Panc1 (cell line): Measurements from ENCODE around the gene GDF7. TPM values are rescaled to one million over a fixed set of nuclear protein-coding genes. Genes with fewer than 3 reads are reported as not detected.

Experiments
- ATAC-seq: fragments of 200-7000 bp; cut with Tn5 transposase; 2 replicates; pipeline ENCODE4 v1.9.1; 2020; ENCODE audit warnings: mild to moderate bottlenecking, moderate library complexity
- BruUV-seq: library from RNA; stranded (reverse); fragments of 400-500 nt; replicated peaks from 2 replicates; lab custom pipeline; 2021; lab: Mats Ljungman, UMichigan
- CTCF ChIA-PET: fragments of 300-600 bp; sonication (Branson Sonifier 250); formaldehyde crosslinking; loops from one replicate; lab custom pipeline; 2022; ENCODE audit warnings: antibody characterized with exemption; lab: Charles Lee
- POLR2A ChIA-PET: fragments of 300-600 bp; sonication (Branson Sonifier 250); formaldehyde crosslinking; loops from one replicate; lab custom pipeline; 2022; ENCODE audit warnings: antibody characterized with exemption; lab: Charles Lee
- DNase-seq: peaks from one replicate; pipeline ENCODE4 v3.0.0-alpha.2; 2010; ENCODE audit warnings: low read depth, low spot score
- H3K27ac ChIP-seq: 2 replicates; pipeline ENCODE4 v1.5.1; 2011; ENCODE audit warnings: mild to moderate bottlenecking, low read length, inconsistent platforms
- H3K27me3 ChIP-seq: fragments of 200-500 bp; sonication (Bioruptor generic); 2 replicates; pipeline ENCODE4 v1.6.0; 2014; ENCODE audit warnings: low read length, inconsistent platforms; ENCODE audit not compliant: control insufficient read depth, insufficient read depth
- H3K36me3 ChIP-seq: fragments of 200-500 bp; sonication (Bioruptor generic); 2 replicates; pipeline ENCODE4 v1.5.1; 2014; ENCODE audit warnings: inconsistent platforms, mild to moderate bottlenecking, low read length, moderate library complexity; ENCODE audit not compliant: control insufficient read depth, insufficient read depth
- H3K4me1 ChIP-seq: 2 replicates; pipeline ENCODE4 v1.5.1; 2011; ENCODE audit warnings: inconsistent platforms, mild to moderate bottlenecking, low read length, moderate library complexity; ENCODE audit not compliant: control insufficient read depth, insufficient read depth
- H3K4me3 ChIP-seq, 2 experiments: 2 replicates each; pipeline ENCODE4 v1.5.1; 2011 to 2012; ENCODE audit warnings: low read depth in 2 of 2, low read length in 2 of 2, mild to moderate bottlenecking in 2 of 2, inconsistent platforms in 1 of 2, moderate library complexity in 1 of 2
- H3K9me3 ChIP-seq: fragments of 200-500 bp; sonication (Bioruptor generic); 2 replicates; pipeline ENCODE4 v1.5.1; 2014; ENCODE audit warnings: low read depth, mild to moderate bottlenecking, inconsistent platforms, low read length, moderate library complexity; ENCODE audit not compliant: control insufficient read depth, insufficient read depth
- POLR2AphosphoS5 ChIP-seq: IDR thresholded peaks from 2 replicates; pipeline ENCODE4 v1.6.1; 2012; ENCODE audit warnings: mild to moderate bottlenecking, low read depth, low read length, moderate library complexity
- SIN3A ChIP-seq: IDR thresholded peaks from 2 replicates; pipeline ENCODE4 v1.6.1; 2012; ENCODE audit warnings: low read depth, mild to moderate bottlenecking, low read length, moderate library complexity, borderline replicate concordance; ENCODE audit not compliant: insufficient read depth
- TCF7L2 ChIP-seq: IDR thresholded peaks from 2 replicates; pipeline ENCODE4 v1.6.1; 2011; ENCODE audit warnings: mild to moderate bottlenecking, low read depth, low read length, inconsistent platforms
- in situ Hi-C: cut with HindIII; loops from 2 replicates; pipeline ENCODE4 v1.10.0; 2016; ENCODE audit warnings: low sequenced_read_pairs, low pct_unique_long_range_greater_than_20kb
- intact Hi-C: fragments of 100-400 bp; cut with micrococcal nuclease; formaldehyde crosslinking; loops from one replicate; pipeline ENCODE4 v1.10.0; 2022; ENCODE audit not compliant: unreplicated experiment
- total RNA-seq: library from RNA; stranded (reverse); gene quantifications from one replicate; pipeline ENCODE4 v1.2.1, GENCODE V29; 2021; ENCODE audit not compliant: unreplicated experiment
- TF ChIP-seq, protein P1 (sequence below): fragments of 450-650 bp; IDR thresholded peaks from 2 replicates; pipeline ENCODE4 v1.5.1; 2017; ENCODE audit warnings: mild to moderate bottlenecking
- TF ChIP-seq, protein P2 (sequence below), 2 experiments: IDR thresholded peaks; 2 replicates each; pipeline ENCODE4 v1.6.1; 2011 to 2012; ENCODE audit warnings: low read depth in 2 of 2, control low read depth in 1 of 2, low read length in 1 of 2, mild to moderate bottlenecking in 1 of 2, moderate library complexity in 1 of 2; ENCODE audit not compliant: insufficient read depth in 1 of 2

The GDF7 gene
- total RNA-seq, 1 experiment from 2014 or later: not detected

DNA sequence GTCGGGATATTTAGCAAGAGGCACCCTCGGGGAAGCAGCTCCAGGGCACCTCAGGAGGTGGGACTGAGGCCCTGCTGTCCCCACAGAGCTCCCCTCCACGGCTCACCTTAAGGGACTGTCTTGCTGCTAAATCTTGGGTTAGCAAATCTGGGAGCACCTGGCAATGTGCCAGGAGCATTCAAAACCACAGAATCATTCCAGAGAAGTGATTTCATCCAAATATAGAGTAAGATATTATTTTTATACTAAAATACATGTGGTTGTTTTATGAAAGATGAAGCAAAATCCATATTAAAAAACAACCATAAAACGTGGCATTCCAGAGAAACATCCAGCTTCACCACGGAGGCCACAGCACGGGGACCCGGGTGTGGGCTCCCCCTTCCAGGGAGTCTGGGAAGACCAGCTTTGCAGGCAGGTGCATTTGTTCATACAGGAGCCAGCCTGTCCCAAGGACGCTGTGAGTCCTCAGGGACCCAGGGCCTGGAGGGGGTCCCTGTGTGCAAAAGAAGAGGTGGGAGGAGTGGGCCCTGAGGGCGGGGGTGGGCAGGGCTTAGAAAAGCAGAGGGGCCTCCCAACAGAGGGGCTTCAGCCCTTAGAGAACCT, 32.3 kb upstream of the GDF7 start:
- CTCF ChIA-PET: no interaction called here
- Histone ChIP-seq H3K4me3 (no peak overlapping the region), H3K27ac (no peak overlapping the region), H3K36me3 (no peaks in the 10 kb centered on the region; the same call in 1 of the 2 replicates), H3K27me3 (no peaks in the 10 kb centered on the region), H3K4me1 (no peaks in the 10 kb centered on the region), H3K9me3 (no peaks in the 10 kb centered on the region)
- POLR2A ChIA-PET: no interaction called here
- in situ Hi-C loops: loop anchor here (25.0 kb wide), 1 partner anchor 197 kb away; the partner anchor contains the start of gene RHOB
- ATAC-seq (no peak), DNase-seq (no peak)
- BruUV-seq: no TSS peak
- intact Hi-C loops: loop anchor here (1.0 kb wide), 1 partner anchor 191 kb away; no protein-coding TSS in a partner anchor
- TF ChIP-seq, protein P1, sequence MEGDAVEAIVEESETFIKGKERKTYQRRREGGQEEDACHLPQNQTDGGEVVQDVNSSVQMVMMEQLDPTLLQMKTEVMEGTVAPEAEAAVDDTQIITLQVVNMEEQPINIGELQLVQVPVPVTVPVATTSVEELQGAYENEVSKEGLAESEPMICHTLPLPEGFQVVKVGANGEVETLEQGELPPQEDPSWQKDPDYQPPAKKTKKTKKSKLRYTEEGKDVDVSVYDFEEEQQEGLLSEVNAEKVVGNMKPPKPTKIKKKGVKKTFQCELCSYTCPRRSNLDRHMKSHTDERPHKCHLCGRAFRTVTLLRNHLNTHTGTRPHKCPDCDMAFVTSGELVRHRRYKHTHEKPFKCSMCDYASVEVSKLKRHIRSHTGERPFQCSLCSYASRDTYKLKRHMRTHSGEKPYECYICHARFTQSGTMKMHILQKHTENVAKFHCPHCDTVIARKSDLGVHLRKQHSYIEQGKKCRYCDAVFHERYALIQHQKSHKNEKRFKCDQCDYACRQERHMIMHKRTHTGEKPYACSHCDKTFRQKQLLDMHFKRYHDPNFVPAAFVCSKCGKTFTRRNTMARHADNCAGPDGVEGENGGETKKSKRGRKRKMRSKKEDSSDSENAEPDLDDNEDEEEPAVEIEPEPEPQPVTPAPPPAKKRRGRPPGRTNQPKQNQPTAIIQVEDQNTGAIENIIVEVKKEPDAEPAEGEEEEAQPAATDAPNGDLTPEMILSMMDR: no peak

DNA sequence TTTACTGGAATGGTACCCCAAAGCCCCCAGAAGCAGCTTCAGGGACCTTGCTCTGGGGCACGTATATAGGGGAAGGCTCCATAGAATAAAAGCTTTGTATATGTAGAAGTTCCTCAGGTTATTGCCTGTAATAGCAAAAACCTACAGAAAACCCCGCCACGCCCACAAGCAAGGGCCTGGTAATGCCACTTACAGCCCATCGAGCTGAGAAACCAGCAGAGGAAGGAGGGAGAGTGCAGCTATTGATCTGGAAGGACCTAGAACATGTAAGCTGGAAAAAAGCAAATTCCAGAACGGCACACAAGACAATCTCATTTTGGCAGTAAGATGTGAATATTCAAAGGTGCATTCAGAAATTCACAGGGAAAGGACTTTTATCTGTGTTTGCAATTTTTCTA, 31.8 kb upstream of the GDF7 start:
- H3K27ac ChIP-seq: no peak overlapping the region
- H3K4me3 ChIP-seq: no peak overlapping the region
- in situ Hi-C loops: loop anchor here (25.0 kb wide), 1 partner anchor 198 kb away; the partner anchor contains the start of gene RHOB
- intact Hi-C loops: loop anchor here (1.0 kb wide), 1 partner anchor 192 kb away; no protein-coding TSS in a partner anchor
- ChIA-PET CTCF (no interaction called here), POLR2A (no interaction called here)
- no TSS peak for BruUV-seq
- no peaks in the 10 kb centered on the region for H3K9me3 ChIP-seq
- H3K4me1 ChIP-seq: no peaks in the 10 kb centered on the region
- DNase-seq (no peak), ATAC-seq (no peak)
- H3K36me3 ChIP-seq: no peaks in the 10 kb centered on the region; the same call in 1 of the 2 replicates
- TF ChIP-seq, protein P2, sequence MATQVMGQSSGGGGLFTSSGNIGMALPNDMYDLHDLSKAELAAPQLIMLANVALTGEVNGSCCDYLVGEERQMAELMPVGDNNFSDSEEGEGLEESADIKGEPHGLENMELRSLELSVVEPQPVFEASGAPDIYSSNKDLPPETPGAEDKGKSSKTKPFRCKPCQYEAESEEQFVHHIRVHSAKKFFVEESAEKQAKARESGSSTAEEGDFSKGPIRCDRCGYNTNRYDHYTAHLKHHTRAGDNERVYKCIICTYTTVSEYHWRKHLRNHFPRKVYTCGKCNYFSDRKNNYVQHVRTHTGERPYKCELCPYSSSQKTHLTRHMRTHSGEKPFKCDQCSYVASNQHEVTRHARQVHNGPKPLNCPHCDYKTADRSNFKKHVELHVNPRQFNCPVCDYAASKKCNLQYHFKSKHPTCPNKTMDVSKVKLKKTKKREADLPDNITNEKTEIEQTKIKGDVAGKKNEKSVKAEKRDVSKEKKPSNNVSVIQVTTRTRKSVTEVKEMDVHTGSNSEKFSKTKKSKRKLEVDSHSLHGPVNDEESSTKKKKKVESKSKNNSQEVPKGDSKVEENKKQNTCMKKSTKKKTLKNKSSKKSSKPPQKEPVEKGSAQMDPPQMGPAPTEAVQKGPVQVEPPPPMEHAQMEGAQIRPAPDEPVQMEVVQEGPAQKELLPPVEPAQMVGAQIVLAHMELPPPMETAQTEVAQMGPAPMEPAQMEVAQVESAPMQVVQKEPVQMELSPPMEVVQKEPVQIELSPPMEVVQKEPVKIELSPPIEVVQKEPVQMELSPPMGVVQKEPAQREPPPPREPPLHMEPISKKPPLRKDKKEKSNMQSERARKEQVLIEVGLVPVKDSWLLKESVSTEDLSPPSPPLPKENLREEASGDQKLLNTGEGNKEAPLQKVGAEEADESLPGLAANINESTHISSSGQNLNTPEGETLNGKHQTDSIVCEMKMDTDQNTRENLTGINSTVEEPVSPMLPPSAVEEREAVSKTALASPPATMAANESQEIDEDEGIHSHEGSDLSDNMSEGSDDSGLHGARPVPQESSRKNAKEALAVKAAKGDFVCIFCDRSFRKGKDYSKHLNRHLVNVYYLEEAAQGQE (IDR thresholded peaks at IDR 0.05; ENCODE audit: insufficient read depth in 1 of 2, low read depth in 2 of 2, low read length in 1 of 2): no peak
- TF ChIP-seq POLR2AphosphoS5 (no peak), SIN3A (no peak), TCF7L2 (no peak)
- TF ChIP-seq, protein P1: no peak
- H3K27me3 ChIP-seq: no peaks in the 10 kb centered on the region
